Measurements from ENCODE around the gene LY6G6F. TPM values are rescaled to one million over a fixed set of nuclear protein-coding genes. Genes with fewer than 3 reads are reported as not detected.

The LY6G6F gene
- total and polyA plus RNA-seq, 2 of the 13 experiments (the other 11 are each of a cell fraction or from before 2014, with no cell fraction given): not detected

GRCh38 chr6:31702819-31703716 lies 3.6 kb upstream of the LY6G6F start, which contains the start of gene ABHD16A (continued):
- TF ChIP-seq PRDM10 (CRISPR knock-in tag; IDR thresholded peaks at IDR 0.05; ENCODE audit: low read depth) (peak; percentile 99), ZNF614 (CRISPR knock-in tag; IDR thresholded peaks at IDR 0.05; ENCODE audit: borderline replicate concordance) (peak; percentile 55; the same call in 1 of the 2 replicates), ZNF746 (CRISPR knock-in tag; IDR thresholded peaks at IDR 0.05) (peak; percentile 60; the same call in 1 of the 2 replicates), ZNF10 (CRISPR knock-in tag; IDR thresholded peaks at IDR 0.05; ENCODE audit: borderline replicate concordance, low read depth) (no peak), CC2D1A (CRISPR knock-in tag; IDR thresholded peaks at IDR 0.05) (peak; percentile 65; the same call in 1 of the 2 replicates), NFKBIZ (CRISPR knock-in tag; IDR thresholded peaks at IDR 0.05) (0 out of 2 replicates have a peak, but pooled peaks have one; percentile 66), ZNF616 (CRISPR knock-in tag; IDR thresholded peaks at IDR 0.05; ENCODE audit: low read depth) (no peak), PRMT3 (CRISPR knock-in tag; IDR thresholded peaks at IDR 0.05; ENCODE audit: borderline replicate concordance, low read depth) (no peak), ETV6 (CRISPR knock-in tag; conservative IDR thresholded peaks at IDR 0.05) (peak; percentile 76; the same call in 1 of the 2 replicates), TRAFD1 (CRISPR knock-in tag; IDR thresholded peaks at IDR 0.05; ENCODE audit: borderline replicate concordance) (no peak), BORCS8-MEF2B (CRISPR knock-in tag; IDR thresholded peaks at IDR 0.05) (peak; percentile 88), ZNF318 (CRISPR knock-in tag; IDR thresholded peaks at IDR 0.05) (no peak), TEAD2 (CRISPR knock-in tag; IDR thresholded peaks at IDR 0.05) (no peak), DMAP1 (CRISPR knock-in tag; IDR thresholded peaks at IDR 0.05) (peak; percentile 67), KAT2B (IDR thresholded peaks at IDR 0.05; ENCODE audit: borderline replicate concordance, low read depth, low read length) (no peak)
